Fibroblast of lung (primary cell): ENCODE results near the gene TRAP1.
"Not testable (repeated sequence)": the region's sequence is repeated elsewhere in the genome, so short reads cannot be mapped to it uniquely, and the experiment has no call there.

Experiments used
- EZH2 ChIP-seq: IDR thresholded peaks from 2 replicates; pipeline ENCODE4 v1.5.1; 2012; ENCODE audit warnings: low read length, control low read depth, mild to moderate bottlenecking; ENCODE audit errors: missing control alignments
- TF ChIP-seq, protein P1 (sequence below), 2 donors: IDR thresholded peaks in 1 of 2; conservative IDR thresholded peaks in 1 of 2; 1 replicate in 1 of 2; 2 replicates in 1 of 2; pipeline ENCODE4 v1.5.1; 2011 to 2012; ENCODE audit warnings: low read length in 2 of 2, control low read depth in 1 of 2, inconsistent platforms in 1 of 2, low read depth in 1 of 2, mild to moderate bottlenecking in 1 of 2

GRCh38 chr16:3714378-3714777 lies 2.9 kb downstream of the TRAP1 start:
- not testable (repeated sequence) for TF ChIP-seq EZH2
- TF ChIP-seq, protein P1, sequence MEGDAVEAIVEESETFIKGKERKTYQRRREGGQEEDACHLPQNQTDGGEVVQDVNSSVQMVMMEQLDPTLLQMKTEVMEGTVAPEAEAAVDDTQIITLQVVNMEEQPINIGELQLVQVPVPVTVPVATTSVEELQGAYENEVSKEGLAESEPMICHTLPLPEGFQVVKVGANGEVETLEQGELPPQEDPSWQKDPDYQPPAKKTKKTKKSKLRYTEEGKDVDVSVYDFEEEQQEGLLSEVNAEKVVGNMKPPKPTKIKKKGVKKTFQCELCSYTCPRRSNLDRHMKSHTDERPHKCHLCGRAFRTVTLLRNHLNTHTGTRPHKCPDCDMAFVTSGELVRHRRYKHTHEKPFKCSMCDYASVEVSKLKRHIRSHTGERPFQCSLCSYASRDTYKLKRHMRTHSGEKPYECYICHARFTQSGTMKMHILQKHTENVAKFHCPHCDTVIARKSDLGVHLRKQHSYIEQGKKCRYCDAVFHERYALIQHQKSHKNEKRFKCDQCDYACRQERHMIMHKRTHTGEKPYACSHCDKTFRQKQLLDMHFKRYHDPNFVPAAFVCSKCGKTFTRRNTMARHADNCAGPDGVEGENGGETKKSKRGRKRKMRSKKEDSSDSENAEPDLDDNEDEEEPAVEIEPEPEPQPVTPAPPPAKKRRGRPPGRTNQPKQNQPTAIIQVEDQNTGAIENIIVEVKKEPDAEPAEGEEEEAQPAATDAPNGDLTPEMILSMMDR (conservative IDR thresholded peaks at IDR 0.05 in 1 of 2, IDR thresholded peaks at IDR 0.05 in 1 of 2; ENCODE audit: low read depth in 1 of 2, low read length in 2 of 2), result not testable (repeated sequence)
